Activated T-cell treated with anti-CD3 and anti-CD28 coated beads, Interleukin-2, amount 50 U/mL, for 4 hours (primary cell): ENCODE results near the gene NDUFS6. TPM values are rescaled to one million over a fixed set of nuclear protein-coding genes. Genes with fewer than 3 reads are reported as not detected.
"Not testable (repeated sequence)": the region's sequence is repeated elsewhere in the genome, so short reads cannot be mapped to it uniquely, and the experiment has no call there.

Source experiments
- ATAC-seq, 2 donors: fragments of 200-7000 bp; cut with Tn5 transposase; one replicate each; pipeline ENCODE4 v1.10.0; 2021
- DNase-seq: peaks from one replicate; pipeline ENCODE4 v3.0.0-alpha.2; 2020
- H3K27me3 Mint-ChIP-seq: one replicate; pipeline ENCODE4 v1.8.0; 2021; ENCODE audit warnings: low read depth, mixed read lengths
- H3K36me3 Mint-ChIP-seq: one replicate; pipeline ENCODE4 v1.8.0; 2022; ENCODE audit warnings: mixed read lengths; ENCODE audit not compliant: insufficient read depth
- H3K4me1 Mint-ChIP-seq: one replicate; pipeline ENCODE4 v1.8.0; 2021; ENCODE audit warnings: low read depth, mixed read lengths
- H3K4me3 Mint-ChIP-seq: one replicate; pipeline ENCODE4 v1.8.0; 2021; ENCODE audit warnings: mild to moderate bottlenecking, moderate library complexity, mixed read lengths
- H3K9me3 Mint-ChIP-seq: one replicate; pipeline ENCODE4 v1.8.0; 2021; ENCODE audit warnings: mixed read lengths
- total RNA-seq, 3 donors: library from RNA; stranded (reverse); gene quantifications; one replicate each; pipeline ENCODE4 v1.2.1, GENCODE V29; 2021

Gene NDUFS6
- total RNA-seq, 3 donors from 2014 or later, result 55.6 to 64.9 (median 61.4) TPM

DNA sequence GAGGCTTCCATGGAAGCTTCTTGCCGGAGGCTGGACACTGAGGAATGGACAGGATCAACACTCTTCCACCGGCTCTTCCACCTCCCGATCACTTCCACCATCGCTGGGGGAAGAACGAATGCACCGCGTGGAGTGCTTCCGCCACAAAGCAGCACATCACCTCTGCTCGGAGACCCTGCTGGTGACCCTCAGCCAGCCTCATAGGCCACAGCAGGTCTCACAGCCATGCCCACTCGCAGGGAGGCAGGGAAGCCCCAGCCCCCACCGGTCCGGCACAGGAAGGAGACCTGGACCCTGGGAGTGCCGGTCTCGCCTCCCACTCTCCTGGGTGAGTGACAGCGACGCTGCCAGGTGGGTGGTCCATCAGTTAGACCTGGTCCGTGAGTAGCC is 6.3 kb upstream of the NDUFS6 start:
- ATAC-seq (no peak), DNase-seq (no peak)
- H3K27me3 Mint-ChIP-seq, result no peaks in the 10 kb centered on the region
- H3K4me1 Mint-ChIP-seq, result peaks cover 74% of the 10 kb centered on the region
- peaks cover 16% of the 10 kb centered on the region for H3K36me3 Mint-ChIP-seq
- H3K4me3 Mint-ChIP-seq, result no peak overlapping the region
- H3K9me3 Mint-ChIP-seq, result peaks cover 3% of the 10 kb centered on the region

DNA sequence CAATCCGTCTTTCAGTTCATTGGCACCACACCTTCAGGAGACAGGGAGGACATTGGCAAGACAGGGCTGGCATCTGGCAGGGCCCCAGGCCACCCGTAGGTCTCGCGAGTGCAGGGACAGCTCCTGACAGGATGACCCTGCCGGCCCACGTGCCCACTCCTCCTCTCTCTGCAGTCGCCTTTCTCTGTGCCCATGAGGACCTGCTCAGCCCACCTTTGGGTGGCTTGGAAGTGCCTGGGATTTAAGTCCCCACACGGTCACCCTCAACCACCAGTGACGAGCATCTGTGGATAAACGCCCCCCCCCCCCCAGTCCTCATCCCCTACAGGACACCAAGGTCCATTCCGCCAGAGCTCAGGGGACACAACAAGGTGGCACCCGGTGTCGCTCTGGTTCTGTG is 5.7 kb upstream of the NDUFS6 start:
- H3K9me3 Mint-ChIP-seq, result peaks cover 3% of the 10 kb centered on the region
- H3K4me3 Mint-ChIP-seq, result no peak overlapping the region
- peaks cover 70% of the 10 kb centered on the region for H3K4me1 Mint-ChIP-seq
- H3K27me3 Mint-ChIP-seq, result no peaks in the 10 kb centered on the region
- peaks cover 16% of the 10 kb centered on the region for H3K36me3 Mint-ChIP-seq
- ATAC-seq (no peak), DNase-seq (no peak)

DNA sequence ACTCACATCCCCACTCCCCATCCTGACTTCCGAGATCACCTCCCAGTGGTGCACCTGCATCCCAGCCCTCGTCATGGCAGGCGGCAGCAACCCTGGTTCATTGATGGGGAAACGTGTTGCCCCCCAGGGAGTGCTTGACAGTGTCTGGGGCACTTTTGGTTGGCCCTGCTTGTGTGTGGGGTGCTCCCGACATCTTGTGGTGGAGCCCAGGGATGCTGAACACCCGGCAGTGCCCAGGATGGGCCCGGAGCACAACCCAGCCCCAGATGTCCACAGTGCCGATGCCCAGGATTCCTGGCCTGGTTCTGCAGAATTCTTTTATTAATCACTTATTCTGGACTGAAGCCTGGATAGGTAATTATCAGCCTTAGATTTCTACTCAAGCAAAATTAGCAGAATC is 5.3 kb upstream of the NDUFS6 start:
- Mint-ChIP-seq H3K4me3 (no peak overlapping the region), H3K36me3 (peaks cover 16% of the 10 kb centered on the region), H3K27me3 (no peaks in the 10 kb centered on the region), H3K9me3 (peaks cover 3% of the 10 kb centered on the region), H3K4me1 (peaks cover 67% of the 10 kb centered on the region)
- DNase-seq (no peak), ATAC-seq (no peak)

DNA sequence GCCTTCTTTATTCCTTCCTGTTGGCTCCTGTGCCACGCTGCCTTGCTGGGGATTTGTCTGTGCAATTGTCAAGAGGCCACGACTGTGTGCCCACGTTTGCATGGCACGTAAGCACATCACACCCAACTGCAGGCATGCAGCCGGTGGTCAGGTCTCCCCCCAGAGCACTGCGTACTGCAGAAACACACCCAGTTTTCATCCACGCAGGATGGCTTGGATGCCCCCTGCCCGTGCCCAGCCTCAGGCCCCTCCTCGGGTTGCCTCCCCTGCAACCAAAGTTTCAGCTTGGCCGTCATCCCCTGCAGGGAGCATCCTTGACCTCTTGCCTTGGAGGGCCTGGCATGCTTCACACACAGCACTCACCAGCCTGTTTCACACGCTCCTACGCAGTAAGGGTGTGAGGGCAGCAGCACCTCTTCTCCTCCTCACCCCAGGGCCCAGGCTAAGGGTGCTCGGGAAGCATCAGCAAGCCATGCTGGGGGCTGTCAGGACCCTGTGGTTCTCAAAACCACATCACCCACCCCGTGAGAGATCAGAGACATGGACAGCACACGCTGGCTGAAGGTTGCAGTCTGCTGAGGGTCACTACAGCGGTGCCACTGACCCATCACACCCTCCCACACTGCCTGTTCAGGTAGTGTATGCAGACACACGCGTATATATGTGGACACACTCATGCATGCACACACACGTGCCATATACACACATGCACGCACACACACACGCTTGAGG is 4.7 kb upstream of the NDUFS6 start:
- Mint-ChIP-seq H3K4me3 (no peak overlapping the region), H3K36me3 (peaks cover 16% of the 10 kb centered on the region), H3K4me1 (peaks cover 62% of the 10 kb centered on the region), H3K27me3 (no peaks in the 10 kb centered on the region), H3K9me3 (peaks cover 3% of the 10 kb centered on the region)
- ATAC-seq (no peak), DNase-seq (no peak)

DNA sequence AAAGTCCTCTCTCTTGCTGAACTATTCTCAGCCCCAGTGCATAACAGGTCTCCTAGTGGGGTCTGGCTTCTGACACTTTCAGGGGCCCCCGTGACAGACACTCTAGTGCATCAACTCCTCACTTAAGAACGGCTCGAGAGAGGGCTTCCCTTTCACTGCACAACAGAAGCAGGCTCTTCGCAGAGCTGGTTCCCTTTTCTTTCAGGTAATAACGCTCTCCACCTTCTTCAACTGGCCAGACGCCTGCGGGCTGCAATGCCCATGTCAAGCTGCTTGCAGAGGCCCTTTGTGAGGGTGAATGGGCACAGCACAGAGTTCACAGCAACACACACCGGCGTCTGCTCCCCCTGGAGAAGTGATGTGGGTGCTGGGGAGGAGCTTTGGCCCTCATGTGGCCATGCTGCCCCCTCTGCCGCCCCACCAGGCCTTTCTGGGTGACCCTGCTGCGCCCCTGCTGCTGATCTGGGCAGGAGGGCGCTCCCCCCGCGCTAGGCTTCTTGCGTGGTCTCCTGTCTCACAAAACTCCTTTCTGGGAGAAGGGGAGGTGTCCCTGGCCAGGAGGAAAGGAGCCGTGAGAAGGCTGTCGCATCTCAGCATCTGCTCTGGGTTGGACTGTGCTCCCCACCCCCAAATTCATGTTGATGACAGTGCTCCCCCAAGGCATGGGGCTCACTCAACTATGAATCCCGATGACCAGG is 4.0 kb upstream of the NDUFS6 start:
- H3K36me3 Mint-ChIP-seq, result peaks cover 18% of the 10 kb centered on the region
- peak overlapping the region; percentile 95 for H3K4me3 Mint-ChIP-seq
- ATAC-seq (no peak), DNase-seq (no peak)
- H3K27me3 Mint-ChIP-seq, result no peaks in the 10 kb centered on the region
- peaks cover 3% of the 10 kb centered on the region for H3K9me3 Mint-ChIP-seq
- H3K4me1 Mint-ChIP-seq, result peaks cover 58% of the 10 kb centered on the region

DNA sequence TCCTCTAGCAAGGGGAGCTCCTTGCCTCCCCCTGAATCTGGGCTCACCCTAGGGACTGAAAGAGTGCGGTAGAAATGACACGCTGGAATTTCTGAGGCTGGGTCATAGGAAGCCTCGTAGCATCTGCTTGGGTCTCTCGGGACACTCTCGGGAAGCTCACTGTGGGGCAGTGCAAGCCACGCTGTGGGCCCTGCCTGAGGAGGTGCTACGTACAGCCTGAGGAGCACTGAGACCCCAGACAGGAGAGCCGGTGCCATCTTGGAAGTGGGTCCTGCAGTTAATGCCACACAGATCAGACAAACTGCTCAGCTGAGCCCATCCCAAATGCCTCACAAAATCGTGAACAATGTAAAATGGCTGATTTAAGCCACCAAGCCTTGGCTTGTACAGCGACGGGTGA is 3.4 kb upstream of the NDUFS6 start:
- ATAC-seq (no peak), DNase-seq (no peak)
- Mint-ChIP-seq H3K9me3 (peaks cover 2% of the 10 kb centered on the region), H3K4me1 (peaks cover 56% of the 10 kb centered on the region), H3K27me3 (no peaks in the 10 kb centered on the region), H3K36me3 (peaks cover 20% of the 10 kb centered on the region), H3K4me3 (peak overlapping the region; percentile 95)

DNA sequence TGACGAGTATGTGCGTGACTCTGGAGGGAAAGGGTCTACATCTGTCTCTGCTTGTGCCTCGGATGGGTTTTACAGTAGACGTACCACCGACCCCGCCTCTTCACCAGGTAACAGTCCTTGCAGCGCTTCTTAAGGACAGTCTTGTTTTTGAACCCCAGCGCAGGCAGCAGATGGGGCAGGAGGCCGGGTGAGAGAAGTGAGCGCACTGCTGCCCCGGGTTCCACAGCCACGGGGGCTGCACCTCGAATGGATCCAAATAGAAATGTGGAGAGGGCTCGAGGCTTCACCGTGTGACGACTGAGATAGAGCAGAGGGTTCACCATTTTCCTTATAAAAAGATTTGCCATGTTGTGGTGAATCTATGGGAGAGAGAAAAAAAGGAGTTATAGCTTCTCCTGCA is 2.6 kb upstream of the NDUFS6 start:
- ATAC-seq, H3K27me3 Mint-ChIP-seq: not testable (repeated sequence)
- peaks cover 27% of the 10 kb centered on the region for H3K36me3 Mint-ChIP-seq

DNA sequence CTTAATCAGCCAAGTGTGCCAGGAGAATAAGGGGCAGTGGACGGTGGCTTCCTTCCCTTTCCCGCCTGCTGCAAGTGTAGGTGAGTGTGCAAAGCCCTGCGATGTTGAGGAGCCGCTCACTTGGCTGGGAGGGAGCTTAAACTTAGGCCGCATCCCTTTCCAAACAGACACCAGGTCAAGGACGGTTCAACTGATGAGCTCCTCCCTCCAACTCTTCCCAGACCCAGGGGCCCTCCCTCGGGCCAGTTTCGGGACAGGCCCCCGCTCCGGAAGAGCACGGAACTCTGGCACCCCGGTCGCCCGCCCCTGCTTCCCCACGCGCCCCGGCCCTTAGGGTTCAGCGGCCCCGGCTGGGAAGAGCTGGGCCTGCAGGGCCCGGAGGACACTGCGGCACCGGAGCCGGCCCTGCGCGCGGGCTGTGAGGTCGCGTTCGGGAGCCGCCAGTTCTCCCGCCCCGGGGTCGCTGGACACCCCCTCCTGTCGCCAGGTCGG is 2.1 kb upstream of the NDUFS6 start:
- ATAC-seq (peak; percentile 32 to 34), DNase-seq (no peak)
- H3K9me3 Mint-ChIP-seq, result no peaks in the 10 kb centered on the region
- H3K36me3 Mint-ChIP-seq, result peaks cover 33% of the 10 kb centered on the region
- no peaks in the 10 kb centered on the region for H3K27me3 Mint-ChIP-seq
- H3K4me1 Mint-ChIP-seq, result peaks cover 56% of the 10 kb centered on the region
- H3K4me3 Mint-ChIP-seq, result peak overlapping the region; percentile 95

More for the DNA sequence above, 2.6 kb upstream of the NDUFS6 start:
- H3K4me1 Mint-ChIP-seq, result peaks cover 56% of the 10 kb centered on the region
- not testable (repeated sequence) for H3K9me3 Mint-ChIP-seq, DNase-seq
- peak overlapping the region; percentile 95 for H3K4me3 Mint-ChIP-seq

DNA sequence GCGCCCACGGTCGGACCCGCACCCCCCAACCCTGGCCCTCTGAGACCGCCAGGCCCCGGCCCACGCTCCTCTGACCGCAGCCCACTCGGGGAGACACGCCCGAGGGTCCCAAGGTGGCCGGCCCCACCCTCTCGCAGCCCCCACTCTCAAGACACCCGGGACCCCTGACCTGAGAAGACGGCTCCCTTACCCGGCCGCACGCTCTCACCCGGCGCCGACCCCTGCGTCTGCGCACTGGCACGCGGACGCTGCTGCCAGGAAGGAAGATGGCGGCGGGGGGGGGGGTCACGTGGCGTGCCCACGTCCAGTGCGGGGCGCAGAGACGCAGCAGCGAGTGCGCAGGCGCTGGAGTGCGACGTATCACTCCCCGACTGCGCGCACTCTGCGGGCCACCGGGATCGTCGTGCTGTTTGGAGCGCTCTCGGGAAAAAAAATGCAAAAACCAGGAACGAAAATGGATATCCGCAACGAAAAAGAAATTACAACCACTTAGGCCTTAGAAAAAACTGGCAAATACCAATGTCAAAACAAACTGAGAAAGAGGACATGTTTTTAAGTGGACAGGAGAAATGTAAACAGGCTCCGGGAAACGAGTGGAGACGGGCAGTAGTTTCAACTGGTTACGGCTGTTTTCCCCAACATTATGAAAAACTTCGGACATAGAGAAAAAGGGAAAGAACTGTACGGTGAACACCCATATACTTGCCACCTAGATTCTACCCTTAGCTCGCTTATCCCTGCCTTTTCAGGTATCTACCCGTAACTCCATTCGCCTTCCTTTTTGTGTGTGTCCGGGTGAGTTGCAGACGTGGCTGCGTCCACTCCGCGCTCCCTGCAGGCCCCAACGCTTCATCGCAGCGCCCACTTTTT is 1.4 kb upstream of the NDUFS6 start, which contains the start of gene MRPL36:
TSS of gene MRPL36 (minus strand) at position 236 of the 870 bp plus-strand sequence. CDS start 902 bp downstream, outside the sequence.
- Mint-ChIP-seq H3K9me3 (no peaks in the 10 kb centered on the region), H3K4me1 (peaks cover 51% of the 10 kb centered on the region), H3K4me3 (peak within 1 kb of the TSS; percentile 95), H3K36me3 (peaks cover 40% of the 10 kb centered on the region), H3K27me3 (no peaks in the 10 kb centered on the region)
- peak; percentile 77 to 82 for ATAC-seq
- peak; percentile 90 for DNase-seq

DNA sequence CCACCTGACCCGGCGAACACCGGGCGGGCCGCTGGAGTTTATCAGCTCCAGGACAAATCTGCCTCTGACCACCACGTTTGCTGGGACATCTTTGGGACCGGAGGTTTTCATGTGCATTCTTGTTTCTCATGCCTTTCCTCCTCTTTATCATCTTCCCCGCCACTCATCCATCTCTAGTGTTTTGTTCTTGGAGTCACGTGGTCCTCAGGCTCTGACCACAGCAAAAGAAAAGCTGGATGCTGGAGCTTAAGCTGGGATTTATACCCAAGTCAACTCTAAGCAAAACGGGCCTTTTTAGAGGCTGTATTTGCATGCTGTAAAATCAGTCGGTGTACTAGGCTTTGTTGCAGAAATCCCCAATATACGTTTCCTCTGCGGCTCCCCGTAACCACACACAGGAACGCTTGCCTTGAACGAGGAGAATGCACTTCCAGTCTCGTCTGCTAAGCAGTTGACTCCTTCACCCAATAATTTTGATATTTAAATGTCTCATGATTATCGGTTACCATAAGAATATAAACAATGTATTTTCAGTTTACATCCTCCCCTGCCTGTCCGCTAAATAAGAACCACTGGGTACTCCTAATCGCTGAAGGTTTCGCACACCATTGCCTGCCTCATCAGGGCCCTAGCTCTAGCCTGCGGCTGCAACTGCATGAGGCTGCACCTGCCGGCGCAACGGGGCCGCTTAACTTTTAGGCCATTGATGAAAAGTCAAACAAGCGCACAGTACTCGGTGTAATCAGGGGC is 560 bp upstream of the NDUFS6 start:
- peak; percentile 46 to 51 for ATAC-seq
- H3K9me3 Mint-ChIP-seq, result no peaks in the 10 kb centered on the region
- peaks cover 44% of the 10 kb centered on the region for H3K4me1 Mint-ChIP-seq

DNA sequence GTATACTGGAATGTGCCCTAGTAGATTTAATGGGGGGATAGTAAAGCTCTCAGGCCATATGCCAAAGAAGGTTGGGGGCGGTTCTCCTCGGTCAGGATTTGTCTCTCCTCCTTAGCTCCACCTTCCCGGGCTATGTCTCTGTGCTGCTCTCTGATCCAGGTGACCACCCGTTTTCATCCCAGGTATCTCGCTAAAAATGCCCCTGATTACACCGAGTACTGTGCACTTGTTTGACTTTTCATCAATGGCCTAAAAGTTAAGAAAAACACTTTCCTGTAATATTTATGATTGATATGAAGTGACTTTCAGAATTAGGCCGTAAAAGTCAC is 724 bp downstream of the NDUFS6 start:
- Mint-ChIP-seq H3K27me3 (no peaks in the 10 kb centered on the region), H3K4me3 (peak overlapping the region; percentile 95), H3K9me3 (no peaks in the 10 kb centered on the region), H3K4me1 (peaks cover 41% of the 10 kb centered on the region), H3K36me3 (peaks cover 49% of the 10 kb centered on the region)
- no peak for ATAC-seq
- no peak for DNase-seq

More for the DNA sequence above, 560 bp upstream of the NDUFS6 start:
- Mint-ChIP-seq H3K4me3 (peak overlapping the region; percentile 95), H3K36me3 (peaks cover 43% of the 10 kb centered on the region), H3K27me3 (no peaks in the 10 kb centered on the region)
- DNase-seq, result no peak

DNA sequence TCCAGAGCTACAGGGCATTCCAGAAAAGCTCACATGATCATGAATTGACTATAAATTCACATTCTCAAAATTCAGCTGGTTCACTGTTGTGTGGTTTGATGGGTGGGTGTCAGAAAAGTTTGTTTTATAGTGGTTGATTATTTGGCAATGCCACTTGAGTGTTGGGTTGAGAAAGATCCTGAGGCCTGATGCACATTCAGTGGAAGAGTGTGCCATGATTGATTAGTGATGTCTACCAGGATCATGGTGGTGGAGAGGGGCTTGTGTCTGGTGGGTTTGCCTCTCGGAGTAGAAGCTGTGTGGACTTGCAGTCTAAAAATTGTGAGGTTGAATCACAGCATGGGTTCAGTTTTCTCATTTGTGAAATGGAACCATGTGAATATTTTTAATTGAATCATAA is 2.0 kb downstream of the NDUFS6 start:
- Mint-ChIP-seq H3K9me3 (no peaks in the 10 kb centered on the region), H3K27me3 (no peaks in the 10 kb centered on the region), H3K4me3 (peak overlapping the region; percentile 95), H3K4me1 (peaks cover 44% of the 10 kb centered on the region), H3K36me3 (peaks cover 52% of the 10 kb centered on the region)
- ATAC-seq (no peak), DNase-seq (no peak)

DNA sequence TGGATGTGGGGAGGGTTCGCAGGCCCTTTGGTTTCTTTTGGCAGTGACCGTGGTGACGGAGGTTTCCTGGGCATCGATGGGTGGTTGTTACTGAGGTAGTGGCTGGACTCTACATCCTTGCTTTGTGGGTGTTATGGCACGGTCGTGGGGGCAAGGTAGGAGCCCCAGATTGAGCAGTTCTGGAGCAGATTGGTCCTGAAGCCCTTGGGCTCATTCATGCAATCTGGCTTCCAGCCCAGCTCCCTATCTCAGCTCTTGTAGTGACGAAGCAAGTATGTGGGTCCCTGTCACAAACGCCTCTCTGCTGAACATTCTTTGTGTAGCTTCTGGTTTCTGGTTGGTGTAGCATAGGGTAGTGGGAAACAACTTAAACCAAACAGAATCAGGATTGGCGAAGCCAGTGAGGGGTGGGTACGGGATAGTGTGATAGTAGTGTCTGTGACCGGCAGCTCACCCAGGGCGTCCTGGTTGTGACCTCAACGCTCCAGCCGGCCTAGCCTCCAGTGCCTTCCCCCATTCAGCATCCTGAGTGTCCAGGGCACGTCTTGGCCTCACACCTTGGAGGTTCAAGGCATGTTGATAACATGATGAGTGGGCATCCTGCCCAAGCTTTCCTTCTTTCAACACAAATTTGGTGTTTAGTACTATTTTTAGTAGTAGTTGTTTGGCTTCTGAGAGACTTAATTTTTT is 2.9 kb downstream of the NDUFS6 start:
- H3K4me1 Mint-ChIP-seq, result peaks cover 36% of the 10 kb centered on the region
- no peak for DNase-seq
- H3K36me3 Mint-ChIP-seq, result peaks cover 51% of the 10 kb centered on the region
- no peak overlapping the region for H3K4me3 Mint-ChIP-seq
- H3K9me3 Mint-ChIP-seq, result no peaks in the 10 kb centered on the region
- no peak for ATAC-seq
- no peaks in the 10 kb centered on the region for H3K27me3 Mint-ChIP-seq
